Measurements from ENCODE around the gene USP7. TPM values are rescaled to one million over a fixed set of nuclear protein-coding genes. Genes with fewer than 3 reads are reported as not detected.

The USP7 gene
- total RNA-seq, 1 donor from 2014 or later: 96.9 TPM

GRCh38 chr16:8962393-8963009 is 1.2 kb downstream of the USP7 start:
- FAIRE-seq: no peak
- no peaks in the 10 kb centered on the region for H3K9me3 Mint-ChIP-seq (ENCODE audit: unreplicated experiment)
- H3K4me1 ChIP-seq (ENCODE audit: insufficient read depth, low read length): peaks cover 46% of the 10 kb centered on the region
- H3K79me2 ChIP-seq (ENCODE audit: insufficient read depth, low read length): peaks cover 56% of the 10 kb centered on the region
- H3K36me3 ChIP-seq (ENCODE audit: insufficient read depth, low read length): no peaks in the 10 kb centered on the region
- no peaks in the 10 kb centered on the region for H3K27me3 ChIP-seq (ENCODE audit: insufficient read depth, low read length)
- peak overlapping the region; percentile 98 for H3K4me3 Mint-ChIP-seq (ENCODE audit: unreplicated experiment)
- peaks cover 53% of the 10 kb centered on the region for H4K20me1 ChIP-seq (ENCODE audit: insufficient read depth, low read length)
- H3K4me3 ChIP-seq (ENCODE audit: insufficient read depth, low read depth, low read length): peak overlapping the region; percentile 74
- H3K4me1 Mint-ChIP-seq (ENCODE audit: low read depth, unreplicated experiment): peaks cover 41% of the 10 kb centered on the region
- H3K27ac ChIP-seq (ENCODE audit: low read depth, low read length): peak overlapping the region; percentile 45
- H3K9me3 ChIP-seq (ENCODE audit: insufficient read depth, low read depth, low read length): no peaks in the 10 kb centered on the region
- TF ChIP-seq EZH2 (IDR thresholded peaks at IDR 0.05; ENCODE audit: insufficient read depth, low read length): no peak
- TF ChIP-seq CTCF (IDR thresholded peaks at IDR 0.05; ENCODE audit: insufficient read depth, low read depth, low read length): no peak
- H3K4me2 ChIP-seq (ENCODE audit: low read length): peak overlapping the region; percentile 97
- no peaks in the 10 kb centered on the region for H3K27me3 Mint-ChIP-seq (ENCODE audit: low read depth, unreplicated experiment)
- no peak for DNase-seq (ENCODE audit: low read depth)
- no peaks in the 10 kb centered on the region for H3K36me3 Mint-ChIP-seq (ENCODE audit: low read depth, unreplicated experiment)
- peak overlapping the region; percentile 89 for H3K27ac Mint-ChIP-seq (ENCODE audit: unreplicated experiment)
- H3K9ac ChIP-seq (ENCODE audit: low read length): peak overlapping the region; percentile 83
- no peak overlapping the region for H2AFZ ChIP-seq (ENCODE audit: low read depth, low read length)

GRCh38 chr16:8961811-8962390 is 1.8 kb downstream of the USP7 start:
- no peaks in the 10 kb centered on the region for H3K27me3 Mint-ChIP-seq (ENCODE audit: low read depth, unreplicated experiment)
- H3K27ac ChIP-seq (ENCODE audit: low read depth, low read length): peak overlapping the region; percentile 45
- H4K20me1 ChIP-seq (ENCODE audit: insufficient read depth, low read length): peaks cover 59% of the 10 kb centered on the region
- peaks cover 47% of the 10 kb centered on the region for H3K4me1 Mint-ChIP-seq (ENCODE audit: low read depth, unreplicated experiment)
- H3K27ac Mint-ChIP-seq (ENCODE audit: unreplicated experiment): peak overlapping the region; percentile 89
- peak overlapping the region; percentile 97 for H3K4me2 ChIP-seq (ENCODE audit: low read length)
- H3K36me3 ChIP-seq (ENCODE audit: insufficient read depth, low read length): no peaks in the 10 kb centered on the region
- no peaks in the 10 kb centered on the region for H3K9me3 ChIP-seq (ENCODE audit: insufficient read depth, low read depth, low read length)
- no peak overlapping the region for H2AFZ ChIP-seq (ENCODE audit: low read depth, low read length)
- H3K36me3 Mint-ChIP-seq (ENCODE audit: low read depth, unreplicated experiment): no peaks in the 10 kb centered on the region
- H3K4me1 ChIP-seq (ENCODE audit: insufficient read depth, low read length): peaks cover 49% of the 10 kb centered on the region
- H3K79me2 ChIP-seq (ENCODE audit: insufficient read depth, low read length): peaks cover 62% of the 10 kb centered on the region
- FAIRE-seq (no peak), DNase-seq (ENCODE audit: low read depth) (no peak)
- H3K9ac ChIP-seq (ENCODE audit: low read length): peak overlapping the region; percentile 83
- H3K27me3 ChIP-seq (ENCODE audit: insufficient read depth, low read length): no peaks in the 10 kb centered on the region
- peak overlapping the region; percentile 98 for H3K4me3 Mint-ChIP-seq (ENCODE audit: unreplicated experiment)
- no peak for TF ChIP-seq EZH2 (IDR thresholded peaks at IDR 0.05; ENCODE audit: insufficient read depth, low read length)
- no peak for TF ChIP-seq CTCF (IDR thresholded peaks at IDR 0.05; ENCODE audit: insufficient read depth, low read depth, low read length)
- peak overlapping the region; percentile 74 for H3K4me3 ChIP-seq (ENCODE audit: insufficient read depth, low read depth, low read length)
- H3K9me3 Mint-ChIP-seq (ENCODE audit: unreplicated experiment): no peaks in the 10 kb centered on the region

- H4K20me1 ChIP-seq (ENCODE audit: insufficient read depth, low read length): peaks cover 71% of the 10 kb centered on the region
- peaks cover 45% of the 10 kb centered on the region for H3K4me1 ChIP-seq (ENCODE audit: insufficient read depth, low read length)
- no peaks in the 10 kb centered on the region for H3K27me3 ChIP-seq (ENCODE audit: insufficient read depth, low read length)
- no peaks in the 10 kb centered on the region for H3K9me3 ChIP-seq (ENCODE audit: insufficient read depth, low read depth, low read length)
- Mint-ChIP-seq H3K27me3 (ENCODE audit: low read depth, unreplicated experiment) (no peaks in the 10 kb centered on the region), H3K9me3 (ENCODE audit: unreplicated experiment) (no peaks in the 10 kb centered on the region), H3K36me3 (ENCODE audit: low read depth, unreplicated experiment) (no peaks in the 10 kb centered on the region), H3K4me1 (ENCODE audit: low read depth, unreplicated experiment) (peaks cover 59% of the 10 kb centered on the region), H3K4me3 (ENCODE audit: unreplicated experiment) (peak overlapping the region; percentile 98), H3K27ac (ENCODE audit: unreplicated experiment) (peak overlapping the region; percentile 58)
- H3K79me2 ChIP-seq (ENCODE audit: insufficient read depth, low read length): peaks cover 74% of the 10 kb centered on the region
- no peak overlapping the region for H3K4me3 ChIP-seq (ENCODE audit: insufficient read depth, low read depth, low read length)
- TF ChIP-seq EZH2 (IDR thresholded peaks at IDR 0.05; ENCODE audit: insufficient read depth, low read length) (no peak), CTCF (IDR thresholded peaks at IDR 0.05; ENCODE audit: insufficient read depth, low read depth, low read length) (no peak)
- H3K27ac ChIP-seq (ENCODE audit: low read depth, low read length): peak overlapping the region; percentile 6
- peak overlapping the region; percentile 97 for H3K4me2 ChIP-seq (ENCODE audit: low read length)
- H2AFZ ChIP-seq (ENCODE audit: low read depth, low read length): no peak overlapping the region
- FAIRE-seq (no peak), DNase-seq (ENCODE audit: low read depth) (no peak)
- H3K36me3 ChIP-seq (ENCODE audit: insufficient read depth, low read length): no peaks in the 10 kb centered on the region
- H3K9ac ChIP-seq (ENCODE audit: low read length): peak overlapping the region; percentile 25
Observed at GRCh38 chr16:8960788-8961109, 3.0 kb downstream of the USP7 start.

All from astrocyte (in vitro differentiated cells and primary cell).